Chondrocyte (in vitro differentiated cells): ENCODE data around the gene TOMM34. TPM values are rescaled to one million over a fixed set of nuclear protein-coding genes. Genes with fewer than 3 reads are reported as not detected.

Experiments used
- DNase-seq: peaks from one replicate; pipeline ENCODE4 v3.0.0; 2021; ENCODE audit warnings: mixed read lengths, low spot score
- H3K27ac Mint-ChIP-seq: one replicate; pipeline ENCODE4 v1.8.0; 2021; ENCODE audit warnings: mild to moderate bottlenecking, moderate library complexity, mixed read lengths; ENCODE audit not compliant: unreplicated experiment
- H3K27me3 Mint-ChIP-seq: 2 replicates; pipeline ENCODE4 v1.8.0; 2021; ENCODE audit warnings: low read depth, mixed read lengths
- H3K36me3 Mint-ChIP-seq: 2 replicates; pipeline ENCODE4 v1.8.0; 2021; ENCODE audit warnings: low read depth, mixed read lengths
- H3K4me1 Mint-ChIP-seq: 2 replicates; pipeline ENCODE4 v1.8.0; 2021; ENCODE audit warnings: low read depth, mild to moderate bottlenecking, mixed read lengths
- H3K4me3 Mint-ChIP-seq: one replicate; pipeline ENCODE4 v1.8.0; 2021; ENCODE audit warnings: mild to moderate bottlenecking, moderate library complexity, mixed read lengths; ENCODE audit not compliant: unreplicated experiment
- H3K9me3 Mint-ChIP-seq: 2 replicates; pipeline ENCODE4 v1.8.0; 2021; ENCODE audit warnings: low read depth, mixed read lengths
- total RNA-seq: library from RNA; stranded (reverse); gene quantifications from 3 replicates; pipeline ENCODE4 v1.2.1, GENCODE V29; 2021
- TF ChIP-seq, protein P1 (sequence below): fragments of 200-600 bp; sonication (generic); IDR thresholded peaks from 2 replicates; pipeline ENCODE4 v1.5.0; 2021; ENCODE audit warnings: antibody characterized with exemption, mild to moderate bottlenecking, moderate library complexity

TOMM34 gene
- total RNA-seq, 1 donor from 2014 or later = 16.2 TPM

GRCh38 chr20:44967207-44967807 lies 7.1 kb upstream of the TOMM34 start:
- Mint-ChIP-seq H3K27me3 (no peaks in the 10 kb centered on the region), H3K27ac (no peak overlapping the region), H3K4me3 (peak overlapping the region; percentile 98), H3K36me3 (no peaks in the 10 kb centered on the region), H3K9me3 (no peaks in the 10 kb centered on the region), H3K4me1 (peaks cover 41% of the 10 kb centered on the region)
- DNase-seq = no peak
- TF ChIP-seq, protein P1, sequence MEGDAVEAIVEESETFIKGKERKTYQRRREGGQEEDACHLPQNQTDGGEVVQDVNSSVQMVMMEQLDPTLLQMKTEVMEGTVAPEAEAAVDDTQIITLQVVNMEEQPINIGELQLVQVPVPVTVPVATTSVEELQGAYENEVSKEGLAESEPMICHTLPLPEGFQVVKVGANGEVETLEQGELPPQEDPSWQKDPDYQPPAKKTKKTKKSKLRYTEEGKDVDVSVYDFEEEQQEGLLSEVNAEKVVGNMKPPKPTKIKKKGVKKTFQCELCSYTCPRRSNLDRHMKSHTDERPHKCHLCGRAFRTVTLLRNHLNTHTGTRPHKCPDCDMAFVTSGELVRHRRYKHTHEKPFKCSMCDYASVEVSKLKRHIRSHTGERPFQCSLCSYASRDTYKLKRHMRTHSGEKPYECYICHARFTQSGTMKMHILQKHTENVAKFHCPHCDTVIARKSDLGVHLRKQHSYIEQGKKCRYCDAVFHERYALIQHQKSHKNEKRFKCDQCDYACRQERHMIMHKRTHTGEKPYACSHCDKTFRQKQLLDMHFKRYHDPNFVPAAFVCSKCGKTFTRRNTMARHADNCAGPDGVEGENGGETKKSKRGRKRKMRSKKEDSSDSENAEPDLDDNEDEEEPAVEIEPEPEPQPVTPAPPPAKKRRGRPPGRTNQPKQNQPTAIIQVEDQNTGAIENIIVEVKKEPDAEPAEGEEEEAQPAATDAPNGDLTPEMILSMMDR = no peak

GRCh38 chr20:44966030-44966961 lies 6.1 kb upstream of the TOMM34 start, which contains the start of gene STK4:
Gene STK4, plus strand, starts transcription at chr20:44966512. Its CDS starts 57 bp downstream, at chr20:44966569.
- no peaks in the 10 kb centered on the region for H3K36me3 Mint-ChIP-seq
- H3K27ac Mint-ChIP-seq = peak within 1 kb of the TSS; percentile 85
- H3K9me3 Mint-ChIP-seq = no peaks in the 10 kb centered on the region
- peak; percentile 96 for DNase-seq
- TF ChIP-seq, protein P1 = peak; percentile 75
- no peaks in the 10 kb centered on the region for H3K27me3 Mint-ChIP-seq
- H3K4me3 Mint-ChIP-seq = peak within 1 kb of the TSS; percentile 98
- H3K4me1 Mint-ChIP-seq = peaks cover 41% of the 10 kb centered on the region

- H3K36me3 Mint-ChIP-seq = no peaks in the 10 kb centered on the region
- no peaks in the 10 kb centered on the region for H3K27me3 Mint-ChIP-seq
- TF ChIP-seq, protein P1 = no peak
- H3K4me3 Mint-ChIP-seq = peak overlapping the region; percentile 98
- DNase-seq = no peak
- peaks cover 40% of the 10 kb centered on the region for H3K4me1 Mint-ChIP-seq
- H3K27ac Mint-ChIP-seq = peak overlapping the region; percentile 85
- no peaks in the 10 kb centered on the region for H3K9me3 Mint-ChIP-seq
These were observed 5.4 kb upstream of the TOMM34 start for GRCh38 chr20:44965651-44966029.

DNA sequence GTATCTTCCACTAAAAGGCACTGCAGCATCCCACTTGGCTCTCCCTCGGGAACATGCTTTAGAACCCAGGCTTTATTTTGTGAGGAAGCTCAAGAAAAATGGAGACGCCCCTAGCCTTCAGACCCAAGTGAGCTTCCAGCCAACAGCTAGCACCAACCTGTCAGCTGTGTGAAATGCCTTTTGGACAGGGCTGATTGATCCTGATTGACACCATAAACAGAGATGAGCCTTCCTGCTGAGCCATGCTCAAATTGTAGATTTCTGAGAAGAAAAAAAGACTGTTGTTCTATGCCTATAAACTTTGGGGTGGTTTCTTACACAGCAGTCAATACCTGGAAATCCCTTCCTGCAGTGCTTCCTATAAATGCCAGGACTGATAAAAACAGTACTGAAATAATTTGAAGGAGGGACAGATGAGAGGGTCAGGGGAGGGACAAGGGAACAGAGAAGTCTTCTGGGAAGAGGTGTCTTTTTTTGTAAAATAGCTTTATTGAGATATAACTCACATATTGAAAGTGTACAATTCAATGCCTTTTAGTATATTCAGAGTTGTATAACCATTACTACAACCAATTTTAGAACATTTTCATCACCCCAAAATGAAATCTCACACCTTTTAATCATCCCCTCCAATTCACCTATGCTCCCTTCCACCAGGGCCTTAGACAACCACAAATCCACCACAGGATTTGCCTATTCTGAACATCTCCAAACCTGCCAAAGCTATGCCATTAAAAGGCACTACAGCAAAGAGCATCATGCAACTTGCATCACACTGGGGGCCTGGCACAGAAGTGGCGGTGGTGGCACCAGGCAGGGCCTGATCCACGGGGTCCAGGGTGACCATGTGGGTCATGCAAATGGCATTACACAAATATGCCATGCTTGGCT lies 3.4 kb upstream of the TOMM34 start:
- peaks cover 46% of the 10 kb centered on the region for H3K4me1 Mint-ChIP-seq
- H3K27ac Mint-ChIP-seq = no peak overlapping the region
- H3K4me3 Mint-ChIP-seq = no peak overlapping the region
- no peak for DNase-seq
- H3K36me3 Mint-ChIP-seq = no peaks in the 10 kb centered on the region
- H3K9me3 Mint-ChIP-seq = no peaks in the 10 kb centered on the region
- no peaks in the 10 kb centered on the region for H3K27me3 Mint-ChIP-seq
- TF ChIP-seq, protein P1 = no peak

GRCh38 chr20:44962483-44962882 lies 2.3 kb upstream of the TOMM34 start:
- TF ChIP-seq, protein P1 = no peak
- no peak for DNase-seq
- Mint-ChIP-seq H3K4me1 (peaks cover 41% of the 10 kb centered on the region), H3K36me3 (no peaks in the 10 kb centered on the region), H3K27ac (no peak overlapping the region), H3K27me3 (no peaks in the 10 kb centered on the region), H3K9me3 (no peaks in the 10 kb centered on the region), H3K4me3 (no peak overlapping the region)
